ENCODE data around the gene MUC21. TPM values are rescaled to one million over a fixed set of nuclear protein-coding genes. Genes with fewer than 3 reads are reported as not detected.
A peak's percentile ranks its signal among the peaks of the same experiment; 100 is the strongest.
"Not testable (repeated sequence)": the region's sequence is repeated elsewhere in the genome, so short reads cannot be mapped to it uniquely, and the experiment has no call there.

MUC21 gene
- total RNA-seq, 1 experiment from 2014 or later: not detected

DNA sequence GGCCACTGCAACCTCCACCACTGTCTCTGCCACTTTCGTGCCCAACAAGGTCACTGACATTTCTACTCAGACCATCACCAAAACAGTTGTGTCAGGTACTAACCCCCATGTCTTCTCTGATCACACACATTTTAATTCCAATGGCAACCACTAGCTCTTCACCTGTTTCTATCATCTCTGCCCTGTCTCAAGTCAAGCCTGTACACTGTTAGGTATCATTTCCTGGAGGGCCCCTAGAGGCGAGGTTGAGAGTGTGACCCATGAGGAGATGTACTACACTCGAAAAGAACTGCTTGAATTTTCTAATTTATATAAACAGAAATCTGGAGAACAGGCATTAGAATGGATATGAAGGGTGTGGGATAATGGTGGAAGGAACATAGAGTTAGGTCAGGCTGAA lies 17.4 kb upstream of the MUC21 start:
- DNase-seq (ENCODE audit: low read depth): no peak

DNA sequence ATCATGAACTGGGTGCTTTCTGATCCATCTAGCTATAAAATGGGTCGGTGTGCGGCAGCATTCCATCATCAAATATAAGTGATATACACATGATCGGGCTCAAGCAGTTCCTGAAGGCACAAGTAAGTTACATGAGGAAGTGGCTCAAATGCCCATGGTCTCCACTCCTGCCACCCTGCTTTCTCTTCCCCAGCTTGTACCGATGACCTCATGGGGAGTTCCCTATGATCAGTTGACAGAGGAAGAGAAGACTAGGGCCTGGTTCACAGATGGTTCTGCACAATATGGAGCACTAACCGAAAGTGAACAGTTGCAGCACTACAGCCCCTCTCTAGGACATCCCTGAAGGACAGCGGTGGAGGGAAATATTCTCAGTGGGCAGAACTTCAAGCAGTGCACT lies 14.3 kb upstream of the MUC21 start:
- not testable (repeated sequence) for DNase-seq (ENCODE audit: low read depth)

DNA sequence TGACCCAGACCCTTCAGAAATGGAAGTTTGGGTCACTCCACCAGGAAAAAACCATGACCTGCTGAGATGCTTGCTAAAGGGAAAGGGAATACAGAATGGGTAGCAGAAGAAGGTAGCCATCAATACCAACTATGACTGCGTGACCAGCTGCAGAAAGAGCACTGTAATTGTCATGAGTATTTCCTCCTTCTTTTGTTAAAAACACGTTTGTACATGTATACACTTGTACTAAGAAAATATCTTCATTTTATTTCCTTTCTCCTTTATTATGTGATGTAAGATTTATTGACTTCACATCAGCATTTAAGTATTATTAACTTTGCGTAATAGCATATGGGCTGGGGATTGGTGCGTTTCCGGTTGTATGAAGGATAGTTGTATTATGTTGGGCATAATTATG lies 12.6 kb upstream of the MUC21 start:
- no peak for DNase-seq (ENCODE audit: low read depth)

DNA sequence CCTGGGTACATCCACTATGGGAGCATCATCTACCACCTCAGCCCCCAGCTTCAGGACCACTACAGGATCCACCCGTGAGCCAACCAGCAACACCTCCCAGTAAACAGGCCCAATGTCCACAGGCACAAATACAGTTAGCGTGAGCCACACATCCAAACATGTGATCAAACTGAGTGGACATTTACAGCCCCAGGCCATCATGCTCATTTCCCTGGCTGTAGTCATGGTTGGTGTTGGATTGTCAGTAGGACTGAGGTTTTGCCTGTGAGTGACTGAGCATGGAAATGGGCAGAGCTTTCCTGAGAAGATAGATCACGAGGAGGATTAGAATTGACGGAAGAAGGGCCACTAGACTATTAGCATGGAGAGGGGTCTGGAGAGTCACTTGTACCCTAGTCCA lies 10.7 kb upstream of the MUC21 start:
- no peak for DNase-seq (ENCODE audit: low read depth)

DNA sequence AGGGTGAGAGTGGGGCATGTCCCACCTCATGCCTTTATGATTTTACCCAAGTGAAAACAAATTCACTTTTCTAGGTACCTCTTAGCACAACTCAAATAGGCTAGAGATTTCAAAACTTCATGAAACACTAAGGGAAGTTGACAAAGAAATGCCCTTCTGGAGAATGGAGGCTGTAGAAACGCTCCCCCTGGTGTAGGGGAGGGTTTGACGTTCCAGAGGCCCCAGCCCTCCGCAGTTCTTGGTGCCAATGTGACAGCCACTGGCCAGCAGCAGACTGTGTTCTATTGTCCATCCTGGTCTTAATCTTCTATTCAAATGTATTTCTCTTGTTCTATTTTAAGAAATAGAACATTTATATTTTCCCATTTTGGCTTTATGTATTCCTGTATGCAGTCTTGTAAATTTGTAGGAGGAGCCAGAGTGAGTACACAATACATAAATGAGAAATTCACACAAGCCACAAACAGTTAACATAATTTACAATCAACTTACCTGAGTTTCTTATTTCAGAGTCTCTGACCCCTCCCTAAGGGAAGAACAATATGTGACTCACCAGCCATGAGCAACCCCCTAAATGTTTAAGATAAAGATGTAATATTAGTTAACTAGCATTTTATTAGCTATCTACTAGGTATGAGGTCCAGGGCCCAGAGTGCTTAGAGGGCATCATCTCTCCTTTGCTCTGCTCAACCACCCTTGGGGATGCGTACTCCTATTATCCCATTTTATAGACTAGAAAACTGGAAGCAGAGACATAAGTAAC lies 8.8 kb upstream of the MUC21 start:
- DNase-seq (ENCODE audit: low read depth): no peak

DNA sequence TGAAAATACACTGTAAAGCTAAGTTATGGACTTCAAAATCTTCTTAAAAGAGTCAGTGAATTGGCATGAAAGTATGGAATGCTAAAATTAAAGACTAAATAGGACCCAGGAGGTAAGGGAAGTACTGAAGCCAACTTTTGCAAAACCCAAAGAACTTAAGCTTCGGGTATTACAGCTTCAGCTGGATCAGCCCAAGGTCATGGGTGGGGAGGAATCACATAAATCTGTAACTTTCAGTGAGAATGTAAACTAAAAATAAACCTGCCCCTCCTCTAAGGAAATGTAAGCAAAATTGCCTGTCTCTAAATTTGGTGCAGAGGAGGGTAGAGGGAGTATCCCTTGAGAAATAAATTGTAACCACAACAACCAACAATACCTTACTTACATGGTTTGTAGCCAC lies 4.4 kb upstream of the MUC21 start:
- DNase-seq (ENCODE audit: low read depth): no peak

DNA sequence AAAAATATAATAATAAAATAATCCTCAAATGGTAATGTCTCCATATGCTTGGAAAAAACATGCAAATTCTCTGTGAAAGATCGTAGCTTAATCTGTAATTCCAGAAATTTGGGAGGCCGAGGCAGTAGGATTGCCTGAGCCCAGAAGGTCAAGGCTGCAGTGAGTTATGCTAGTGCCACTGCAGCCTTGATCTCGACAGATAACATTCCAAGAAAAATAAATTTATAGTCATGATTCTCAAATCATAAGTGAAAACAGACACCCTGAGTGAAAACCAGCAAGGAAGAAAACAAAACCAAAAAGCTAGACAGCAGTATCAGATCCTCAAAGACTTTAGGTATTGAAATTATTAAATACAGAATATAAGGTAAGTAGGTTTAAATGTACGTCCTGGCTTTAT lies 3.8 kb upstream of the MUC21 start:
- DNase-seq (ENCODE audit: low read depth): no peak

DNA sequence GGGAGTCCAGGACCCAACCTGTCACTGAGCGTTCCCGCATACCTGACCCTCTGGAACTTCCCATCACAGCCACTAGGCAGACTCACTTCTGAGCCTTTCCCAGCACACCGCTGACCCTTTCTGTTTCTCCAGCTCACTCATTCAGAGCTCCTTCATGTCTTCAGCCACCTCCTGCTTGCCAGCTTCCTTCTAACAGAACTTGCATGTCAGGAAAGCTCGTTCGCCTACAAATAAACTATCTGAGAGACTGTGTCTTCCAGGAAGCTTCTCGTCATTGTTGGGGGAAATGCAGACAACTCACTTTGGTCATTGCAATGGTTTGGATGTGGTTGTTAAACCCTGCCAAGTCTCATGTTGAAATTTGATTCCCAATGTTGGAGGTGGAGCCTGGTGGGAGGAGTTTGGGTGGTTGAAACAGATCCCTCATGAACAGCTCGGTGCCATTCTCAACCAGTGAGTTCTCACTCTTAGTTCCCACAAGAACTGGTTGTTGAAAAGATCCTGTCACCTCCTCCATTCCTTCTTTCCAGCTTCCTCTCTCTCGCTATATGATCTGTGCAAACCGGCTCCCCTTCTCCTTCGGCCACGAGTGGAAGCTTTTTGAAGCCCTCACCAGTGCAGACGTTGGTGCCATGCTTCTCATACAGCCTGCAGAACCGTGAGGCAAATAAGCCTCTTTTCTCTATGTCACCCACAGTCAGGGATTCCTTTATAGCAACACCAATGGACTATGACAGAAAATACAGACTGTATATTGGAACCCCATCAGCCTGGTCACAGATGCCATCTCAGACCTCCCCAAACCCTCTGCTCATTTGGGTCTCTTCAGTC lies 1.4 kb upstream of the MUC21 start:
- peak; percentile 71 for DNase-seq (ENCODE audit: low read depth)

DNA sequence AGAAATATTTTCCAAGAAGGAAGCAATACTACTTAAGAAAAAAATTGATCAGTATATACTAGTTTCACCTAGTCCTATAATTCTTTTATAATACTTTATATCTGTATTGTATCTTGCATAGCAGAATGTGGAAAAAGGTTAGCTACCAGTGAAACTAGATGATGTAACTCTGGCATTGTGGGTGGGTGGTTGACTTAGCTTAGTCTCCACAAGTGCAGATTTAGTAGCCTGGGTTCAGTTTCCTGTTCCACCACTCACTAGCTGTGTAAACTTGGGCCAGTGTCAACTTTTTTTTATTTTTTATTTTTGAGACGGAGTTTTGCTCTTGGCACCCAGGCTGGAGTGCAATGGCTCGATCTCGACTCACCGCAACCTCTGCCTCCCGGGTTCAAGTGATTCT lies 2.0 kb downstream of the MUC21 start:
- DNase-seq (ENCODE audit: low read depth): no peak

DNA sequence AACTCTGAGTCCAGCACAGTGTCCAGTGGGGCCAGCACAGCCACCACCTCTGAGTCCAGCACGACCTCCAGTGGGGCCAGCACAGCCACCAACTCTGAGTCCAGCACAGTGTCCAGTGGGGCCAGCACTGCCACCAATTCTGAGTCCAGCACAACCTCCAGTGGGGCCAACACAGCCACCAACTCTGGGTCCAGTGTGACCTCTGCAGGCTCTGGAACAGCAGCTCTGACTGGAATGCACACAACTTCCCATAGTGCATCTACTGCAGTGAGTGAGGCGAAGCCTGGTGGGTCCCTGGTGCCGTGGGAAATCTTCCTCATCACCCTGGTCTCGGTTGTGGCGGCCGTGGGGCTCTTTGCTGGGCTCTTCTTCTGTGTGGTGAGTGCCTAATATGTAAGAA lies 3.8 kb downstream of the MUC21 start:
- no peak for DNase-seq (ENCODE audit: low read depth)

DNA sequence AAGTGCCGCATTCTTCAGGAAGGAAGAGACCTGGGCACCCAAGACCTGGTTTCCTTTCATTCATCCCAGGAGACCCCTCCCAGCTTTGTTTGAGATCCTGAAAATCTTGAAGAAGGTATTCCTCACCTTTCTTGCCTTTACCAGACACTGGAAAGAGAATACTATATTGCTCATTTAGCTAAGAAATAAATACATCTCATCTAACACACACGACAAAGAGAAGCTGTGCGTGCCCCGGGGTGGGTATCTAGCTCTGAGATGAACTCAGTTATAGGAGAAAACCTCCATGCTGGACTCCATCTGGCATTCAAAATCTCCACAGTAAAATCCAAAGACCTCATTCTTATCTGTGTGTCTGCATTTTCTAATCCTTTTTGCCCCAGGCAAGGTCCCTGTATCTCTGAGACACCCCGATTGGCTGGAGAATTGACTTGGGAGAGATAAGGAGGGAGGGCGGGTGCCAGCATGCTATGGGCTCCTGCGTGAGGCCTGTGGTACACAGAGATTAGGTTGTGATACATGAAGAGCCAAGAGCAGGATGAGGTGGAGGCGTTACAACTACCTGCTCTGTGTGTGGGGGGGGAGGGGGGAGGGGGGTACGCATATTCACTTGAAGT lies 4.8 kb downstream of the MUC21 start:
- DNase-seq (ENCODE audit: low read depth): no peak

DNA sequence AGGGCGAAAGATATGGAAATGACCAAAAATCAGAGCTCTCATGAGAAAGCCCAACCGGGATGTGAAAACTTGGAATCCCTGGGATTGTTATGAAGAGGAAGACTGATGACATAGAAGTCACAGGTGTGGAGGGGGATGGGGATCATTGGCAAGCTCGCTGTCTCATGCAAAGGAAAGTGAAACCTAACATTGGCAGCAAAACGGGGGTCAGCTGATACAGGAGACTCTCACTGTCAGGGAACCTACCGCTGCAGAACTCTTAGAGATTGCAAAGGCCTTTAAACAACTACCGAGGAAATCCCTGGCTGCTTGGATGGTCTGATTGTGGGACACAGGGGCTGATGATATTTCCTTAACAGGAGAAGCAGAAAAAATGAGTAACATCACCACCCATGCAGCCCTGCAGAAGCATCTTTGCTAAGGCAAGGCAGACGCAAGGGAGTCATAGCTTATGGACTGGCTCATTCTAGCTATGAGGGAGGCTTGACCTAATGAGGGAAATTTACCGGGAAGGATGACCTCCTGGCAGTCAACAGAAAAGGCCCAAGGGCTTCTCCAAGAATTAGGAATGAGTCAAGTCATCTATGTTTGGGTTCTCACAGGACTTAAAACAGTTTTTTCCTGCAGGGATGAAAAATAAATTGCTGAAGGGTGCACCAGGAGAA lies 7.0 kb downstream of the MUC21 start:
- DNase-seq (ENCODE audit: low read depth): peak; percentile 15

DNA sequence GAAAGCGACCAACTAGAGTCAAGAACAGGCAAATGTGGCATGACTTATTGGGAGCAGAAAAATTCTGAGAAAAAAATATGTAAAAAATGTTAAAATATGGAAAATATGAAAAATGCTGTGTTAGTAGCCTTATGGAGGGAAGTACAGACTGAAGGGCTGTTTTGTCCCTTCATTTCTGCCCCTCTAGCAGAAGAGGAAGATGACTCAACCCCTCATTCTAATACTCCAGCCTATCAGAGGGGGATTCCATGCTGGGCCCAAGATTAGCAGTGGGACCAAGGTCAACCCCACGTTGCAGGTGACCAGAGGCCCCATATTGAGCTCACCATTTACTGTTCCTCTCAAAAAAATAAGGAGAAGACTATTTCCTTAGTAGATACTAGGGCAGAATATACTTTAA lies 8.4 kb downstream of the MUC21 start:
- DNase-seq (ENCODE audit: low read depth): peak; percentile 15

DNA sequence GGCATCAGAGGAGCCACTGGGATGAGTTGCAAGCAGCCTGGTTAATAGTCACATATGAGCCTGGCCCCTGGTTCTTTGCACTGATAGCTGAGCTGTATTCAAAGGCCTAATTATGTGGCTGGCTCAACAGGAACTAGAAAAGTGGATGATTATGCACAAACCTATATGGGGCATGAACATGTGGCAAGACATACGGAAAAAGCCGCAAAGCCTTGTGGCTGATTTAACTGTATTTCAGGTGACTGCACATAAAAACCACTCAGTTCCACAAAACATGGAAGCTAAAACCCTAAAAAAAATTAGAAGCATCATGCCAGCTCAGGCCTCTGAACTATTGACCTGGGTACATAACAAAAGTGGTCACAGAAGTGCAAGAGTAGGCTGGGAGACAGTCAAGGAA lies 13.8 kb downstream of the MUC21 start:
- DNase-seq (ENCODE audit: low read depth): no peak

DNA sequence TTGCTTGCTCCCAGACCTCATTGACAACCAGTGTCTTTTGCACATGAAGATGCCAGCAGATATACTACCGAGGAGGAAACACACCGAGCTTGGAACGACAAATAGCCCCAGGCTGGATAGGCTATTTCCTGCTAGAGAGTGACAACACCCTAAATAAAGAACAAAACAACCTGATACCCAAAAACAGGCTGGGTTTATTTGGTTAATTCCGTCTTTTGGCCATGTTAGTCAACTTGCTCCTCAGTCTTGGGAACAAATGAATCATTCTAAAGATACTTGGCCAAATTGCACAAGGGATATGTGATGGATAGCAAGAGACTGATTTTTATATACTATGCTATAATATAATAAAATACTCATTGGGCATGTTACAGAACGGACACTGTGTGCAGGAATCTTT lies 15.3 kb downstream of the MUC21 start:
- no peak for DNase-seq (ENCODE audit: low read depth)

DNA sequence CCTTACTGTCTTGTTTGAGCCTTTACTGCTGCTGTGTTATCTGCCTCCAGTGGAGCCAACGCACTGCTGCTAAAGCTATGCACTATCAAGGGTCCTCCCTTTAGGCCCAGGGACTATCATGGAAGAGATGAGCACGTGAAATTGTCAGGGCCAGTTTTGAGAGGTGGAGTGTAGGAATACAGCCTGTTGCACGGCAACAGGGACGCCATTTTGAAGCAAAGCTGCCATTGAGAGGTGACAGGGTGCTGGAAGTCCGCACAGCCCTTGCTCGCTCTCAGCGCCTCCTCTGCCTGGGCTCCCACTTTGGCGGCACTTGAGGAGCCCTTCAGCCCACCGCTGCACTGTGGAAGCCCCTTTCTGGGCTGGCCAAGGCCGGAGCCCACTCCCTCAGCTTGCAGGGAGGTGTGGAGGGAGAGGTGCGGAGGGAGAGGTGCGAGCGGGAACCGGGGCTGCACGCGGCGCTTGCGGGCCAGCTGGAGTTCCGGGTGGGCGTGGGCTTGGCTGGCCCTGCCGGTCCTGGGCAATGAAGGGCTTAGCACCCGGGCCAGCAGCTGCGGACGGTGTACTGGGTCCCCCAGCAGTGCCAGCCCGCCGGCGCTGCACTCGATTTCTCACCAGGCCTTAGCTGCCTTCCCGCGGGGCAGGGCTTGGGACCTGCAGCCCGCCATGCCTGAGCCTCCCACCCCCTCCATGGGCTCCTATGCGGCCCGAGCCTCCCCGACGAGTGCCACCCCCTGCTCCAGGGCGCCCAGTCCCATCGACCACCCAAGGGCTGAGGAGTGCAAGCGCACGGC lies 16.7 kb downstream of the MUC21 start:
- not testable (repeated sequence) for DNase-seq (ENCODE audit: low read depth)

DNA sequence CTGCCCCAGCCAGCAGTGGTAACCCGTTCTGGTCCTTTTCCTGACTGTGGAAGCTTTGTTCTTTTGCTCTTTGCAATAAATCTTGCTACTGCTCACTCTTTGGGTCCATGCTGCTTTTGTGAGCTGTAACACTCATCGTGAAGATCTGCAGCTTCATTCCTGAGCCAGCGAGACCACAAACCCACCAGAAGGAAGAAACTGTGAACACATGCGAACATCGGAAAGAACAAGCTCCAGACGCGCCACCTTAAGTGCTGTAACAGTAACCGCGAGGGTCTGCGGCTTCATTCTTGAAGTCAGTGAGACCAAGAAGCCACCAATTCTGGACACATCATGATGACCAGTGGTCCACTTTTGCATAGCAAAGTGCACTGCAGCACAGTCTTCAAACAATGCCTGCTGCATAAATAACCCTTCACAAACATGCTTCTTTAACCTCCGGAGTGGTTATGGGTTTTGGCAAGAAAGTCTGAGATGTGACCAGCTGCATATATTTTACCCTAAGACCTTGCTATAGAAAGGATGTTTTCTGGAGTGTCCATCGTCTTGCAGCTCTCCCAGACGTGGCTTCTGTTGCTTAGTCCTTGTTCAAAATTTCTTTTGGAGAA lies 17.9 kb downstream of the MUC21 start:
- DNase-seq (ENCODE audit: low read depth): no peak

DNA sequence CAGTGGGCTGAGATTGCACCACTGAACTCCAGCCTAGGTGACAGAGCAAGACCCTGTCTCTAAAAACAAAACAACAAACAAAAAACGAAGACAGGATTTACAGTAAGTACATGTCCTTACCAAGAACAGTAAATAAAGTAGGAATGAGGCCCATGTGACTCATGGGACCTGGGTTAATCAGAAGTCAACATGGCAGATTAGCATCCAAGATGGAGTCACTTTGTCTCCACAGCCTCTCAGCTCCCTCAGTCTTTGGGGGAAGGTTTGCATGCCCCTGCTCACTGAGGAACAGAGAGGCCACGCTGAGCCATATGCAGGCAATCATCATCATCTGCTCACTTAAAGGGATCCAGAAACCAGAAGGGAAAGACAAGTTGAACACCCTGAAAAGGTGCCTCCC lies 19.0 kb downstream of the MUC21 start:
- DNase-seq (ENCODE audit: low read depth): no peak

DNA sequence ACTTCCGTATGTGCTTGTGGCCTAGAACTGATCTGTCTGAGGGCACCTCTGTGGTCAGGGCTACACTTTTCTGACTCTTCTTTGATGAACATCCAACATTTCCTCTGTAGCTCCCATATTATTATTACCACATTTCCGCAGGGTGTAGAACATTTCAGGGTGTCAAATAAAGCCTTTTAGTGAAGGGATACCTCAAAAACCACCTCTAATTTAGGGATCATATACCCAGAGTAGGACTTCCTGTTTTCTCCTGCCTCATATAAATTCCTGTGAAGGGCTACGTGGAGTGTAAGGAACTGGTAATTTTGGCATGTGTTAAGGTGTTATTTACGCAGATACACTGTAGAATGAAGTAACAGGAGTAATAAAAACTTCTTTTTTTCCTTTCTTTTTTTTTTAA lies 21.3 kb downstream of the MUC21 start:
- no peak for DNase-seq (ENCODE audit: low read depth)

DNA sequence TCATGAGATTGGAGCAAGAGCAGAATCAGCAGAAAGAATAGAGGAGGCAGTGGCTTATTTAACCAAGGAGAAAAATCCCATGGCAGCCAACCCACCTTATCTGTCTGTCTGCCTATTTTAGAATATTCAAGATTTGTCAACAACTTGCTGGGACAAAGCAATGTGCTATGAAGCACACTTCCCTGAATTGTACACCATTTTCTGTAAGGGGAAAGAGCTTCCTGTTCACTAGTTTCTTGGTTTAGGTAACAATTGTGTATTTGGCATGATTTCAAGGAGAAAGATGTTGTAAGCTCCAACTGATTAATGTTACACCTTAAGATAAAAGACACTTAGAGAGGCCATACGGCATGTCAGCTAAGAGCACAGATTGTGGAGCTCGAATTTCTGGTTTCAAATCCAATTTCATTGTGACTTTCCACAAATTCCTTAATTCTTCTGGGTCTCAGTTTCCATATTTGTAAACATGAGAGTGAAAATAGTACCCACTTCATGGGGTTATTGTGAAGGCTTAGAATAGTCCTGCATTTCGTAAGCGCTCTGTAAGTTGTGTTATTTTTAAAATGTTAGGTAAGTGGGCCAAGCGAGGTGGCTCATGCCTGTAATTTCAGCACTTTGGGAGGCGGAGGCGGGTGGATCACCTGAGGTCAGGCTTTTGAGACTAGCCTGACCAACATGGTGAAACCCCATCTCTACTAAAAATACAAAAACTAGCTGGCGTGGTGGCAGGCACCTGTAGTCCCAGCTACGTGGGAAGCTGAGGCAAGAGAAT lies 21.9 kb downstream of the MUC21 start:
- no peak for DNase-seq (ENCODE audit: low read depth)
